Neural cell (in vitro differentiated cells): ENCODE measurements around the gene TMIGD3. TPM values are rescaled to one million over a fixed set of nuclear protein-coding genes. Genes with fewer than 3 reads are reported as not detected.

ENCODE experiments used
- H2AFZ ChIP-seq: fragments of 200-600, 300-800 bp; sonication (generic), shearing (Covaris generic); 2 replicates; pipeline ENCODE4 v1.6.0; 2014; ENCODE audit warnings: low read depth, mild to moderate bottlenecking, antibody characterized with exemption, low read length, moderate library complexity
- H3F3A ChIP-seq: fragments of 200-600 bp; shearing (Covaris generic); 2 replicates; pipeline ENCODE4 v1.6.1; 2016; ENCODE audit warnings: mild to moderate bottlenecking, moderate library complexity, mixed read lengths, antibody characterized with exemption, low read length; ENCODE audit not compliant: insufficient read depth, poor library complexity, severe bottlenecking
- H3K27ac ChIP-seq: fragments of 200-600, 300-800 bp; sonication (generic), shearing (Covaris generic); 2 replicates; pipeline ENCODE4 v1.5.1; 2014; ENCODE audit warnings: mild to moderate bottlenecking, low read length, moderate library complexity
- H3K27me3 ChIP-seq: fragments of 300-800, 200-600 bp; sonication (generic), shearing (Covaris generic); 2 replicates; pipeline ENCODE4 v1.6.0; 2014; ENCODE audit warnings: mild to moderate bottlenecking, low read depth, low read length, moderate library complexity; ENCODE audit not compliant: insufficient read depth
- H3K36me3 ChIP-seq: fragments of 300-800, 200-600 bp; sonication (generic), shearing (Covaris generic); 2 replicates; pipeline ENCODE4 v1.5.1; 2014; ENCODE audit warnings: mild to moderate bottlenecking, antibody characterized with exemption, low read length, moderate library complexity; ENCODE audit not compliant: insufficient read depth
- H3K4me2 ChIP-seq: fragments of 300-800, 200-600 bp; sonication (generic), shearing (Covaris generic); 2 replicates; pipeline ENCODE4 v1.6.0; 2014; ENCODE audit warnings: mild to moderate bottlenecking, low read length
- H3K4me3 ChIP-seq: fragments of 300-800, 200-600 bp; sonication (generic), shearing (Covaris generic); 2 replicates; pipeline ENCODE4 v1.5.1; 2014; ENCODE audit warnings: mild to moderate bottlenecking, low read length, moderate library complexity
- H3K79me2 ChIP-seq: fragments of 200-600 bp; shearing (Covaris generic); replicated peaks from 2 replicates; pipeline ENCODE4 v1.6.0; 2014; ENCODE audit warnings: mild to moderate bottlenecking, low read length, moderate library complexity; ENCODE audit not compliant: insufficient read depth
- H3K9ac ChIP-seq: fragments of 300-800, 200-600 bp; sonication (generic), shearing (Covaris generic); 2 replicates; pipeline ENCODE4 v1.6.1; 2016; ENCODE audit warnings: mild to moderate bottlenecking, low read length, mixed read lengths
- H3K9me2 ChIP-seq: fragments of 200-600 bp; shearing (Covaris generic); 2 replicates; pipeline ENCODE4 v1.6.1; 2016; ENCODE audit warnings: mild to moderate bottlenecking, low read length, mixed read lengths; ENCODE audit not compliant: insufficient read depth
- H3K9me3 ChIP-seq: fragments of 200-600, 300-800 bp; sonication (generic), shearing (Covaris generic); 2 replicates; pipeline ENCODE4 v1.6.1; 2016; ENCODE audit warnings: mild to moderate bottlenecking, mixed run types, low read length, moderate library complexity, mixed read lengths
- H4K20me1 ChIP-seq: fragments of 200-600 bp; shearing (Covaris generic); 2 replicates; pipeline ENCODE4 v1.6.1; 2016; ENCODE audit warnings: mild to moderate bottlenecking, mixed run types; ENCODE audit not compliant: insufficient read depth
- EP300 ChIP-seq: fragments of 450-650 bp; conservative IDR thresholded peaks from 2 replicates; pipeline ENCODE4 v1.6.1; 2014; ENCODE audit warnings: antibody characterized with exemption, mild to moderate bottlenecking, moderate library complexity; ENCODE audit not compliant: poor library complexity, severe bottlenecking
- EZH2 ChIP-seq: fragments of 200-600, 300-800 bp; shearing (Covaris generic), sonication (generic); IDR thresholded peaks from 2 replicates; pipeline ENCODE4 v1.6.1; 2014; ENCODE audit warnings: antibody characterized with exemption, low read length, borderline replicate concordance, mild to moderate bottlenecking; ENCODE audit not compliant: insufficient read depth, poor library complexity, severe bottlenecking
- MXI1 ChIP-seq: fragments of 450-650 bp; conservative IDR thresholded peaks from 2 replicates; pipeline ENCODE4 v1.6.1; 2014; ENCODE audit warnings: antibody characterized with exemption, mild to moderate bottlenecking; ENCODE audit not compliant: poor library complexity, severe bottlenecking
- RAD21 ChIP-seq: fragments of 450-650 bp; conservative IDR thresholded peaks from 2 replicates; pipeline ENCODE4 v1.6.1; 2014; ENCODE audit warnings: antibody characterized with exemption, mild to moderate bottlenecking, moderate library complexity
- SMC3 ChIP-seq: fragments of 450-650 bp; conservative IDR thresholded peaks from 2 replicates; pipeline ENCODE4 v1.6.1; 2014; ENCODE audit warnings: antibody characterized with exemption, mild to moderate bottlenecking, moderate library complexity; ENCODE audit not compliant: poor library complexity
- TAF1 ChIP-seq: IDR thresholded peaks from 2 replicates; pipeline ENCODE4 v1.6.1; 2012; ENCODE audit warnings: low read depth
- polyA minus RNA-seq: library from RNA; depleted of rRNA, polyadenylated mRNA; stranded (reverse); fragments of >200 nt; gene quantifications from 2 replicates; pipeline ENCODE4 v1.2.3, GENCODE V29; 2014
- polyA plus RNA-seq: library from polyadenylated mRNA; depleted of rRNA; stranded (reverse); fragments of >200 nt; gene quantifications from 2 replicates; pipeline ENCODE4 v1.2.3, GENCODE V29; 2014
- TF ChIP-seq, protein P1 (sequence below): fragments of 450-650 bp; IDR thresholded peaks from 2 replicates; pipeline ENCODE4 v1.5.1; 2014; ENCODE audit warnings: antibody characterized with exemption, mild to moderate bottlenecking, moderate library complexity; ENCODE audit not compliant: poor library complexity, severe bottlenecking
- TF ChIP-seq, protein P2 (sequence below): IDR thresholded peaks from 2 replicates; pipeline ENCODE4 v1.6.1; 2012; ENCODE audit warnings: borderline replicate concordance

Gene TMIGD3
- polyA plus RNA-seq (not detected in 2 replicates), polyA minus RNA-seq (not detected in 2 replicates)

DNA sequence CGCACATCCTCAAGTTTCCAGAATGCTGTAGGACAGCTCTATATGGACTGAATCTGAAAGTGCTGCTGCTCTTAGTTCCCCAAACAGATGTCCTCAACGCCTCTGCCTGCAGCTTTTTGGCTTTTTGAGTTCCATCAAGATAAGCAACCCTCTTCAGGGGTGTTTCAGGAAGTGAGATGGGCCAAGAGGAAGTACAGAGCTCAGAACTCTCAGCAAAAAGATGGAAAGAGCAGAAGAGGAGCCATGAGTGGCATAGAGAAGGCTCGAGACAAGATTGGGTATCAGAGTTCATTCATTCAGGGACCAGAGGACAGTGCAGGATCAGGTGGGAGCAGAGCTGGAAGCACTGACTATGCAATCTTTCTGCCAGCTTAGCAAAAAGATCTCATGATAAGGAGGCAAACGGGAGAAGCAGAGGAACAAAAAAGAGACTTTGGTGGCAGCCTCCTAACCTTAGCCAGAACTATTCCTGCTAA, at the start of gene TMIGD3, which contains the start of gene ADORA3:
TMIGD3 (minus strand) TSS at position 49 of the 476 bp plus-strand sequence. CDS start 279 bp downstream, outside the sequence.
ADORA3 (minus strand) TSS at position 49 of the 476 bp plus-strand sequence. CDS start 279 bp downstream, outside the sequence.
- no peak within 1 kb of the TSS for H2AFZ ChIP-seq
- no peaks in the 10 kb centered on the region for H3K79me2 ChIP-seq
- H3K4me3 ChIP-seq = no peak within 1 kb of the TSS
- H3K9me2 ChIP-seq = no peaks in the 10 kb centered on the region
- H3K4me2 ChIP-seq = no peak within 1 kb of the TSS
- no peak within 1 kb of the TSS for H3K27ac ChIP-seq
- H3K9ac ChIP-seq = no peak within 1 kb of the TSS
- no peaks in the 10 kb centered on the region for H3K36me3 ChIP-seq
- no peaks in the 10 kb centered on the region for H3F3A ChIP-seq
- no peaks in the 10 kb centered on the region for H3K27me3 ChIP-seq
- H4K20me1 ChIP-seq = no peaks in the 10 kb centered on the region
- TF ChIP-seq RAD21 (no peak), EZH2 (no peak)
- TF ChIP-seq, protein P1, sequence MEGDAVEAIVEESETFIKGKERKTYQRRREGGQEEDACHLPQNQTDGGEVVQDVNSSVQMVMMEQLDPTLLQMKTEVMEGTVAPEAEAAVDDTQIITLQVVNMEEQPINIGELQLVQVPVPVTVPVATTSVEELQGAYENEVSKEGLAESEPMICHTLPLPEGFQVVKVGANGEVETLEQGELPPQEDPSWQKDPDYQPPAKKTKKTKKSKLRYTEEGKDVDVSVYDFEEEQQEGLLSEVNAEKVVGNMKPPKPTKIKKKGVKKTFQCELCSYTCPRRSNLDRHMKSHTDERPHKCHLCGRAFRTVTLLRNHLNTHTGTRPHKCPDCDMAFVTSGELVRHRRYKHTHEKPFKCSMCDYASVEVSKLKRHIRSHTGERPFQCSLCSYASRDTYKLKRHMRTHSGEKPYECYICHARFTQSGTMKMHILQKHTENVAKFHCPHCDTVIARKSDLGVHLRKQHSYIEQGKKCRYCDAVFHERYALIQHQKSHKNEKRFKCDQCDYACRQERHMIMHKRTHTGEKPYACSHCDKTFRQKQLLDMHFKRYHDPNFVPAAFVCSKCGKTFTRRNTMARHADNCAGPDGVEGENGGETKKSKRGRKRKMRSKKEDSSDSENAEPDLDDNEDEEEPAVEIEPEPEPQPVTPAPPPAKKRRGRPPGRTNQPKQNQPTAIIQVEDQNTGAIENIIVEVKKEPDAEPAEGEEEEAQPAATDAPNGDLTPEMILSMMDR = no peak
- H3K9me3 ChIP-seq = no peaks in the 10 kb centered on the region

DNA sequence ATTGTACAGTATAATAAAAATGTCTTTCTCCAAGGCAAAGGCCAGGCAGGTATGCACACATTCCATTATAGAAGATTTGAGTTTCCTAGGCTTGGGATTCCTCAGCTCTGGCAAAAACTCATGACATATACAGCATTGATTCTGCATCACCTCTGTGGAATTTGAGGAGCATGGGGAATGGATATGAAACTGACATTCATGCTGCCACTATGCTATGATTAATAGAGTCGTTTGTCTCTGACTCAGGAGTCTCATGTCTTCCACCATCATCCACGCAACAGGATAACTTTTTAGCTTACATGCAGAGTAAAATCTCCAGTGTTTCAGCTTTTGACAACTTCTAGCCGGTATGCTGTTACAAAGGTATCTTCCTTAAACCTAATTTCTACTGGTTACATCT, 49.8 kb upstream of the TMIGD3 start:
- H3K27me3 ChIP-seq = no peaks in the 10 kb centered on the region
- TF ChIP-seq MXI1 (no peak), EP300 (no peak)
- TF ChIP-seq, protein P1 = no peak
- no peaks in the 10 kb centered on the region for H3K79me2 ChIP-seq
- H3K27ac ChIP-seq = no peak overlapping the region
- no peaks in the 10 kb centered on the region for H3K9me2 ChIP-seq
- H4K20me1 ChIP-seq = no peaks in the 10 kb centered on the region
- H3F3A ChIP-seq = no peaks in the 10 kb centered on the region
- H3K9ac ChIP-seq = no peak overlapping the region
- no peaks in the 10 kb centered on the region for H3K36me3 ChIP-seq
- no peak overlapping the region for H3K4me3 ChIP-seq
- H3K9me3 ChIP-seq = no peaks in the 10 kb centered on the region
- H2AFZ ChIP-seq = no peak overlapping the region
- no peak overlapping the region for H3K4me2 ChIP-seq

DNA sequence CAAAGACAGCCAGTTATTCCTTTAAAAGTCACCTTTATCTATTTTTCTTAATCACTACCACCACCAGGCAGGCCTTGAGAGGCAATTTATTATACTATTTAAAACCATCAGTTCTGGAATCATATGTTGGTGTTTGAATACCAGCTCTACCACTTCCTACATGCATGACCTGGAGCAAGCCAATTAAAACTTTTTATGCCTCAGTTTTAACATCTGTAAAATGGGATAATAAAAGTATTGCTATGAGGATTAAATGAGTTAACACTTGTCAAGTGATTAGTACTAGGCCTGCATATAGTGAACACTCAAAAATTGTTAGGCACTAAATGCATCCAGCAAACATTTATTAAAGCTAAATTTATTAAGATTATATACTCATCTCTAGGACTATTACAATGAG, 49.2 kb upstream of the TMIGD3 start:
- no peak for TF ChIP-seq SMC3
- TF ChIP-seq, protein P2, sequence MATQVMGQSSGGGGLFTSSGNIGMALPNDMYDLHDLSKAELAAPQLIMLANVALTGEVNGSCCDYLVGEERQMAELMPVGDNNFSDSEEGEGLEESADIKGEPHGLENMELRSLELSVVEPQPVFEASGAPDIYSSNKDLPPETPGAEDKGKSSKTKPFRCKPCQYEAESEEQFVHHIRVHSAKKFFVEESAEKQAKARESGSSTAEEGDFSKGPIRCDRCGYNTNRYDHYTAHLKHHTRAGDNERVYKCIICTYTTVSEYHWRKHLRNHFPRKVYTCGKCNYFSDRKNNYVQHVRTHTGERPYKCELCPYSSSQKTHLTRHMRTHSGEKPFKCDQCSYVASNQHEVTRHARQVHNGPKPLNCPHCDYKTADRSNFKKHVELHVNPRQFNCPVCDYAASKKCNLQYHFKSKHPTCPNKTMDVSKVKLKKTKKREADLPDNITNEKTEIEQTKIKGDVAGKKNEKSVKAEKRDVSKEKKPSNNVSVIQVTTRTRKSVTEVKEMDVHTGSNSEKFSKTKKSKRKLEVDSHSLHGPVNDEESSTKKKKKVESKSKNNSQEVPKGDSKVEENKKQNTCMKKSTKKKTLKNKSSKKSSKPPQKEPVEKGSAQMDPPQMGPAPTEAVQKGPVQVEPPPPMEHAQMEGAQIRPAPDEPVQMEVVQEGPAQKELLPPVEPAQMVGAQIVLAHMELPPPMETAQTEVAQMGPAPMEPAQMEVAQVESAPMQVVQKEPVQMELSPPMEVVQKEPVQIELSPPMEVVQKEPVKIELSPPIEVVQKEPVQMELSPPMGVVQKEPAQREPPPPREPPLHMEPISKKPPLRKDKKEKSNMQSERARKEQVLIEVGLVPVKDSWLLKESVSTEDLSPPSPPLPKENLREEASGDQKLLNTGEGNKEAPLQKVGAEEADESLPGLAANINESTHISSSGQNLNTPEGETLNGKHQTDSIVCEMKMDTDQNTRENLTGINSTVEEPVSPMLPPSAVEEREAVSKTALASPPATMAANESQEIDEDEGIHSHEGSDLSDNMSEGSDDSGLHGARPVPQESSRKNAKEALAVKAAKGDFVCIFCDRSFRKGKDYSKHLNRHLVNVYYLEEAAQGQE = no peak
- TF ChIP-seq, protein P1 = no peak
- TF ChIP-seq MXI1 = no peak
- TF ChIP-seq TAF1 = no peak
- no peak for TF ChIP-seq RAD21
- TF ChIP-seq EP300 = no peak
- TF ChIP-seq EZH2 = no peak
- no peak overlapping the region for H3K4me3 ChIP-seq
- no peaks in the 10 kb centered on the region for H3K9me3 ChIP-seq
- H3K9ac ChIP-seq = no peak overlapping the region
- H3K27me3 ChIP-seq = no peaks in the 10 kb centered on the region
- no peak overlapping the region for H3K4me2 ChIP-seq
- no peaks in the 10 kb centered on the region for H3F3A ChIP-seq
- H2AFZ ChIP-seq = no peak overlapping the region
- no peak overlapping the region for H3K27ac ChIP-seq
- no peaks in the 10 kb centered on the region for H3K79me2 ChIP-seq
- no peaks in the 10 kb centered on the region for H4K20me1 ChIP-seq
- no peaks in the 10 kb centered on the region for H3K36me3 ChIP-seq
- H3K9me2 ChIP-seq = no peaks in the 10 kb centered on the region
